ENCODE data around the gene GEN1. TPM values are rescaled to one million over a fixed set of nuclear protein-coding genes. Genes with fewer than 3 reads are reported as not detected.

The GEN1 gene
- total RNA-seq, 6 donors from 2014 or later, result 4.9 to 8.2 (median 7.3) TPM

DNA sequence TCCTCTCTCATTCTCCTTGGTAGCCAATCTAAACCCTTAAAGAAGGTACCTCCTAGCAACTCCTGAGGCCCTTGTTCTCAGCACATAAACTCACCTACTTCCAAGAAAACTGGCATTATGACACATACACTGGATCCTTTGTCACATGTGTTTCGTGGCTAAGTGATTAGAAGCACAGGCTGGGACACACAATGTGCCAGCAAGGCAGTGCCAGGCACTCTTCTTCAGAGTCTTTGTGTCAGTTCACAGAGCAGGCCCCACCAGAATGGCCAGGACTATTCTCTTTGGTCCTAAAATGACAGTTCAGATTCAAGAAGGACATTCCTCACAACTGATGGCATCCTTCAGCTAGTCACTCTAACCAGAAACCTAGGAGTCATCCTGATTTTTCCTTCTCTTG, 40.6 kb upstream of the GEN1 start:
- no peak for ATAC-seq (ENCODE audit: low FRiP score in 2 of 2)
- TF ChIP-seq EP300 (IDR thresholded peaks at IDR 0.05), result no peak
- TF ChIP-seq POLR2AphosphoS5 (IDR thresholded peaks at IDR 0.05), result no peak
- TF ChIP-seq, protein P1, sequence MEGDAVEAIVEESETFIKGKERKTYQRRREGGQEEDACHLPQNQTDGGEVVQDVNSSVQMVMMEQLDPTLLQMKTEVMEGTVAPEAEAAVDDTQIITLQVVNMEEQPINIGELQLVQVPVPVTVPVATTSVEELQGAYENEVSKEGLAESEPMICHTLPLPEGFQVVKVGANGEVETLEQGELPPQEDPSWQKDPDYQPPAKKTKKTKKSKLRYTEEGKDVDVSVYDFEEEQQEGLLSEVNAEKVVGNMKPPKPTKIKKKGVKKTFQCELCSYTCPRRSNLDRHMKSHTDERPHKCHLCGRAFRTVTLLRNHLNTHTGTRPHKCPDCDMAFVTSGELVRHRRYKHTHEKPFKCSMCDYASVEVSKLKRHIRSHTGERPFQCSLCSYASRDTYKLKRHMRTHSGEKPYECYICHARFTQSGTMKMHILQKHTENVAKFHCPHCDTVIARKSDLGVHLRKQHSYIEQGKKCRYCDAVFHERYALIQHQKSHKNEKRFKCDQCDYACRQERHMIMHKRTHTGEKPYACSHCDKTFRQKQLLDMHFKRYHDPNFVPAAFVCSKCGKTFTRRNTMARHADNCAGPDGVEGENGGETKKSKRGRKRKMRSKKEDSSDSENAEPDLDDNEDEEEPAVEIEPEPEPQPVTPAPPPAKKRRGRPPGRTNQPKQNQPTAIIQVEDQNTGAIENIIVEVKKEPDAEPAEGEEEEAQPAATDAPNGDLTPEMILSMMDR (IDR thresholded peaks at IDR 0.05), result no peak
- no peak for TF ChIP-seq POLR2A (IDR thresholded peaks at IDR 0.05)
- WGBS, 2 donors, result 86 to 95% methylated on average over 1 of the region's 1 CpG
- Histone ChIP-seq H3K27me3 (no peaks in the 10 kb centered on the region), H3K4me1 (no peaks in the 10 kb centered on the region), H3K36me3 (peaks cover 3 to 92% (median 22%) of the 10 kb centered on the region in 4 donors), H3K27ac (no peak overlapping the region), H3K4me3 (no peak overlapping the region), H3K9me3 (no peaks in the 10 kb centered on the region)
- DNase-seq, result no peak

DNA sequence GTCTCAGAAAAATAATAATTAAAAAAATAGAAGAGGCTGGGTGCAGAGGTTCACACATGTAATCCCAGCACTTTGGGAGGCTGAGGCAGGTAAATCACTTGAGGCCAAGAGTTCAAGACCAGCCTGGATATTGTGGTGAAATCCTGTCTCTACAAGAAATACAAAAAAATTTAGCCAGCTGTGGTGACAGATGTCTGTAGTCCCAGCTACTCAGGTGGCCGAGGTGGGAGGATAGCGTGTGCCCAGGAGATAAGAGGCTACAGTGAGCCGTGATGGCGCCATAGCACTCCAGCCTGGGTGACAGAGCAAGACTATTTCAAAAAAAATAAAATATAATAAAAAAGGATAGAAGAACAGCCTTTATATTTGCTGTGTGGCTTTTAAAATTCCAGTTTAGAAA, 36.3 kb upstream of the GEN1 start:
- ATAC-seq (ENCODE audit: low FRiP score in 2 of 2) (no peak), DNase-seq (no peak)
- Histone ChIP-seq H3K4me1 (no peaks in the 10 kb centered on the region), H3K36me3 (peaks cover 3 to 92% (median 22%) of the 10 kb centered on the region in 4 donors), H3K9me3 (no peaks in the 10 kb centered on the region), H3K4me3 (no peak overlapping the region), H3K27ac (no peak overlapping the region), H3K27me3 (no peaks in the 10 kb centered on the region)
- TF ChIP-seq EP300 (IDR thresholded peaks at IDR 0.05), result no peak
- TF ChIP-seq, protein P1 (IDR thresholded peaks at IDR 0.05), result no peak
- 93 to 96% methylated on average over 4 of the region's 4 CpGs for WGBS, 2 donors

DNA sequence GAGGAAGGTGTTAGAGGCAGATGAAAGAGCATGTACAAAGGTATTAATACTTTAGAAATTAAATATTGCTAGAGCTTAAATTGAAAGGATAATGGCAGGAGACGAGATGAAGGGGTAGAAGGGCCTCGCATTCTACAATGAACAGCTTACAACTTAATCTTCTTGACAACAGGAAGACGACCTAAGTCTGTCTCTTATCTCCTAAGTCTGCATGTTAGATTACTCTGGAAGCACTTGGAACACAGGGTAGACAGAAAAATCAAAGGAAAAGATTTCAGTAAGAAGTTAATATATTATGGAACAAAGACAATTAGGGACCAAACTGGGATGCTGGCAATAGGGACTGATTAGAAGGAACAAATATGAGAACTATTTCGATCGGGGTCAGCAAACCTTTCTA, 35.2 kb upstream of the GEN1 start:
- TF ChIP-seq, protein P1 (IDR thresholded peaks at IDR 0.05), result no peak
- TF ChIP-seq POLR2AphosphoS5 (IDR thresholded peaks at IDR 0.05), result no peak
- no peak for TF ChIP-seq EP300 (IDR thresholded peaks at IDR 0.05)
- no peak for TF ChIP-seq POLR2A (IDR thresholded peaks at IDR 0.05)
- Histone ChIP-seq H3K27me3 (no peaks in the 10 kb centered on the region), H3K4me1 (no peaks in the 10 kb centered on the region), H3K27ac (no peak overlapping the region), H3K36me3 (peaks cover 3 to 89% (median 18%) of the 10 kb centered on the region in 4 donors), H3K4me3 (no peak overlapping the region), H3K9me3 (no peaks in the 10 kb centered on the region)
- DNase-seq, result no peak
- no peak for ATAC-seq (ENCODE audit: low FRiP score in 2 of 2)
- 80 to 84% methylated on average over 5 of the region's 5 CpGs for WGBS, 2 donors

DNA sequence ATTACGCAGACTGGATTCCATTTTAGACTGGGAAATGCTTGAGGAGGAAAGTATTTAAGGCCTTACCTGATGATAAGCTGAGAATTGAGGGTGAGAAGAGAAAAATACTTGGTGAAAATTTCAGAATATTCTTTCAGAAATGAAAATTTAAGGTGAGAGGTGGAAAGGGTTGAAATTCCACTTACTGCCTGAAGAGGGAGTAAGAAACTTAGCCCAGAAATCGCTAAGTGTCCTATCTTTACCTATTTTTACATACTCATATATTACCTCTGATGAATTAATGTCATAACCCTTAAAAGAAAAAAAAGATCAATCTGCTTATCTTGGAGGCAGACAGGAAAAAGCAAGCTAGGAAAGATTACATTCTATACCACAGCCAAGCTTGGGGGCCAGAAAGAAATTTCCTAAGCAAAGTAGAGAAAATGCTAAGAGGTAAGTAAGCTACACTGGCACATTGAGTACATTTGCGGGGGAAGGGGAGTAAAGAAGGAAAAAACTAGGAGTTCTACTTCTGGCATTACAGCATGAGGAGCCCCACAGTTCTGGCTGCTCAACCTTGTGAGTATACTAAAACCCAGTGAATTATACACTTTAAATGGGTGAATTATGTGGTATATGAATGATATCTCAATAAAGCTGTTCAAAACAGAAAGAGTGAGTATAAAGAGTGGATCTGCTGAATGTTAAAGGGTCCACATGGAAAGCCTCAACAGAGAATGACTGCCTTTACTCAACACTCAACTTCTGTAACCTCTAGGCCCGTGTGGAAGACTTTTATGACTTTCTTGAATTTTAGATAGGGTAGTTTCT, 34.2 kb upstream of the GEN1 start:
- H3K36me3 ChIP-seq, result peaks cover 3 to 87% (median 16%) of the 10 kb centered on the region in 4 donors
- H3K4me1 ChIP-seq, result no peaks in the 10 kb centered on the region
- peak in 1 of 2 donors; percentile 43 for ATAC-seq (ENCODE audit: low FRiP score in 2 of 2)
- 73 to 81% methylated on average over 4 of the region's 4 CpGs for WGBS, 2 donors
- H3K9me3 ChIP-seq, result no peaks in the 10 kb centered on the region
- no peak for TF ChIP-seq EP300 (IDR thresholded peaks at IDR 0.05)
- TF ChIP-seq, protein P1 (IDR thresholded peaks at IDR 0.05), result peak; percentile 51 to 85 (median 68)
- no peak overlapping the region for H3K4me3 ChIP-seq
- no peak overlapping the region for H3K27ac ChIP-seq
- no peak for DNase-seq
- no peaks in the 10 kb centered on the region for H3K27me3 ChIP-seq

DNA sequence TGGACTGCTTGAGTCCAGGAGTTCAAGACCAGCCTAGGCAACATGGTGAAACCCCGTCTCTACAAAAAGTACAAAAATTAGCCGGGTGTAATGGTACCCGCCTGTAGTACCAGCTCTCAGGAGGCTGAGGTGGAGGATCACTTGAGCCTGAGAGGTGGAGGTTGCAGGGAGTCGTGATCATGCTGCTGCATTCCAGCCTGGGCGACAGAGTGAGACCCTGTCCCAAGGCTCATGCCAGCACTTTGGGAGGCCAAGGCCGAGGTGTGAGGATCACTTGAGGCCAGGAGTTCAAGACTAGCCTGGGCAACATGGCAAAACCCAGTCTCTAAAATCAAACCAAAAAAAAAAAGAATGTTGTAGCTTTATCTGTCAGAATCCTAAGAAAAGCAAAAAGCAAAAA, 25.7 kb upstream of the GEN1 start:
- no peak for TF ChIP-seq EP300 (IDR thresholded peaks at IDR 0.05)
- TF ChIP-seq, protein P1 (IDR thresholded peaks at IDR 0.05), result no peak
- TF ChIP-seq POLR2AphosphoS5 (IDR thresholded peaks at IDR 0.05), result no peak
- no peak for TF ChIP-seq POLR2A (IDR thresholded peaks at IDR 0.05)
- Histone ChIP-seq H3K36me3 (peaks cover 4 to 74% (median 16%) of the 10 kb centered on the region in 4 donors), H3K9me3 (no peaks in the 10 kb centered on the region), H3K27me3 (no peaks in the 10 kb centered on the region), H3K4me3 (no peak overlapping the region), H3K4me1 (no peaks in the 10 kb centered on the region), H3K27ac (no peak overlapping the region)
- WGBS, 2 donors, result 88 to 100% methylated on average over 6 of the region's 6 CpGs
- no peak for ATAC-seq (ENCODE audit: low FRiP score in 2 of 2)
- no peak for DNase-seq

Data from upper lobe of left lung (tissue), 6 donors.